ENCODE data around the gene IL5. TPM values are rescaled to one million over a fixed set of nuclear protein-coding genes. Genes with fewer than 3 reads are reported as not detected.
"Not testable (repeated sequence)": the region's sequence is repeated elsewhere in the genome, so short reads cannot be mapped to it uniquely, and the experiment has no call there.

Gene IL5
- total RNA-seq, 1 experiment from 2014 or later, result not detected

DNA sequence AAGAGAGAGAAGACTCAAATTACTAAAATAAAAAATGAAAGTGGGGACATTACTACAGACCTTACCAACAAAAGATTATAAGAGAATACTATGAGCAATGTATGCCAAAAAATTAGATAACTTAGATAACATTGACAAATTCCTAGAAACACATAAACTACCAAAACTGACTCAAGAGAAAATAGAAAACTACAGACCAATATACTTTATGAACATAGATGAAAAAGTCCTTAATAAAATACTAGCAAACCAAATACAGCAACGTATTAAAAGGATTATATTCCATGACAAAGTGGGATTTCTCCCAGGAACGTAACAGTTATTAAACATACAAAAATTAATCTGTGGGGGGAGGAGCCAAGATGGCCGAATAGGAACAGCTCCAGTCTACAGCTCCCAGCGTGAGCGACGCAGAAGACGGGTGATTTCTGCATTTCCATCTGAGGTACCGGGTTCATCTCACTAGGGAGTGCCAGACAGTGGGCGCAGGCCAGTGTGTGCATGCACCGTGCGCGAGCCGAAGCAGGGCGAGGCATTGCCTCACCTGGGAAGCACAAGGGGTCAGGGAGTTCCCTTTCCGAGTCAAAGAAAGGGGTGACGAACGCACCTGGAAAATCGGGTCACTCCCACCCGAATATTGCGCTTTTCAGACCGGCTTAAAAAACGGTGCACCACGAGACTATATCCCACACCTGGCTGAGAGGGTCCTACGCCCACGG is 29.5 kb downstream of the IL5 start:
- ATAC-seq; H3K9me3 ChIP-seq (ENCODE audit: control insufficient read depth, insufficient read depth, low read depth, low read length); CTCF ChIA-PET; H3K4me3 ChIP-seq (ENCODE audit: low read depth in 2 of 2, low read length in 2 of 2); H3K36me3 ChIP-seq (ENCODE audit: control insufficient read depth, insufficient read depth, low read length); H3K27ac ChIP-seq (ENCODE audit: low read length); H3K27me3 ChIP-seq (ENCODE audit: control insufficient read depth, insufficient read depth, low read length); intact Hi-C loops (cut with micrococcal nuclease; ENCODE audit: unreplicated experiment); BruUV-seq (replicated peaks); POLR2A ChIA-PET; H3K4me1 ChIP-seq (ENCODE audit: control insufficient read depth, insufficient read depth, low read length); in situ Hi-C loops (cut with HindIII; ENCODE audit: low pct_unique_long_range_greater_than_20kb, low sequenced_read_pairs); DNase-seq (ENCODE audit: low read depth, low spot score): not testable (repeated sequence)

DNA sequence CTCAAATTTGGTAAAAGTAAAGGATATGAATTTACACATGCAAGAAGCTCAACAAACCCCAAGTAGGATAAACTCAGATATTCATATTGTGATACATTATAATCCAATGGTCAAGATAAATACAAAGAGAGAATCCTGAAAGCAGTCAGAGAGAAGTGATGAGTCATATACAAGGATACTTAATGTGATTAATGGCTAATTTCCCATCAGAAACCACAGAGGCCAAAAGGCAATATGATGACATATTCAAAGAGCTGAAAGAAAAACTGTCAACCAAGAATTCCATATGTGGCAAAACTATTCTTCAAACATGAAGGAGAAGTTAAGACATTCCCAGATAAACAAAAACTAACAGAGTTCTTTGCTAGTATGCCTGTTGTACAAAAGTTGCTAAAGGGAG is 33.2 kb downstream of the IL5 start:
- intact Hi-C loops (cut with micrococcal nuclease; ENCODE audit: unreplicated experiment), result no loop called here
- CTCF ChIA-PET, result interaction anchor here (1.1 kb wide), 1 partner anchor 272 kb away, joined by 4 read pairs; no protein-coding TSS in a partner anchor
- TF ChIP-seq SIN3A (IDR thresholded peaks at IDR 0.05; ENCODE audit: borderline replicate concordance, insufficient read depth, low read depth, low read length) (no peak), TCF7L2 (IDR thresholded peaks at IDR 0.05; ENCODE audit: low read depth, low read length) (no peak)

DNA sequence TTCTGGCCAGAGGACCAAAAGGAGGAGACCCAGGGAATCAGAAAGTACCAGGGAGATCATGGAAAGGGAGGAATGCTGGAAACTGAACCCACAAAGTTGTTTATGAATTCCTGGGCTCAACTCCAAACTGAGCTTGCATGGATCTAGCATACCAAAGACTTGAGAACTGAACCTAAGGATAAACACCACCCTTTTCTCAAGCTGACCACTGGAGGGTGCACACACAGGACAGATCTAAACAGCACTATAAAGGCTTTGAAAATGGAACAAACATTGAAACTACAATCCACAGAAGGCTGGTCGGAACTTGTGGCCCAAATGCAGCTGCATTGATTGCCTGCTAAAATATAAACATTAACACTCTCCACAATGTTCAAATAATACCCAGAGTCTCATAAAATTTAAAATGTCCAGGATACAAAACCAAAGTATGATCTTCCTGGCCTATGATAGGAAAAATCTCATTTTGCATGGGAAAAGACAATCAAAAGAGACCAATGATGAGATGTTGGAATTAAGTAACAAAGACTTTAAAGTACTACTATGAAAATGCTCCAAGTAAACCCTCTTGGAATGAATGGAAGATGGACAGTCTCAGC is 37.1 kb downstream of the IL5 start:
- H3K36me3 ChIP-seq (ENCODE audit: control insufficient read depth, insufficient read depth, low read length), result no peaks in the 10 kb centered on the region
- H3K4me1 ChIP-seq (ENCODE audit: control insufficient read depth, insufficient read depth, low read length), result peaks cover 2% of the 10 kb centered on the region; the same call in 1 of the 2 replicates
- H3K4me3 ChIP-seq (ENCODE audit: low read depth in 2 of 2, low read length in 2 of 2), result no peak overlapping the region
- H3K27me3 ChIP-seq (ENCODE audit: control insufficient read depth, insufficient read depth, low read length), result no peaks in the 10 kb centered on the region
- in situ Hi-C loops (cut with HindIII; ENCODE audit: low pct_unique_long_range_greater_than_20kb, low sequenced_read_pairs) (no loop called here), intact Hi-C loops (cut with micrococcal nuclease; ENCODE audit: unreplicated experiment) (no loop called here)
- no peaks in the 10 kb centered on the region for H3K9me3 ChIP-seq (ENCODE audit: control insufficient read depth, insufficient read depth, low read depth, low read length)
- H3K27ac ChIP-seq (ENCODE audit: low read length), result no peak overlapping the region
- no TSS peak for BruUV-seq (replicated peaks)
- no peak for TF ChIP-seq SIN3A (IDR thresholded peaks at IDR 0.05; ENCODE audit: borderline replicate concordance, insufficient read depth, low read depth, low read length)
- TF ChIP-seq, protein P1, sequence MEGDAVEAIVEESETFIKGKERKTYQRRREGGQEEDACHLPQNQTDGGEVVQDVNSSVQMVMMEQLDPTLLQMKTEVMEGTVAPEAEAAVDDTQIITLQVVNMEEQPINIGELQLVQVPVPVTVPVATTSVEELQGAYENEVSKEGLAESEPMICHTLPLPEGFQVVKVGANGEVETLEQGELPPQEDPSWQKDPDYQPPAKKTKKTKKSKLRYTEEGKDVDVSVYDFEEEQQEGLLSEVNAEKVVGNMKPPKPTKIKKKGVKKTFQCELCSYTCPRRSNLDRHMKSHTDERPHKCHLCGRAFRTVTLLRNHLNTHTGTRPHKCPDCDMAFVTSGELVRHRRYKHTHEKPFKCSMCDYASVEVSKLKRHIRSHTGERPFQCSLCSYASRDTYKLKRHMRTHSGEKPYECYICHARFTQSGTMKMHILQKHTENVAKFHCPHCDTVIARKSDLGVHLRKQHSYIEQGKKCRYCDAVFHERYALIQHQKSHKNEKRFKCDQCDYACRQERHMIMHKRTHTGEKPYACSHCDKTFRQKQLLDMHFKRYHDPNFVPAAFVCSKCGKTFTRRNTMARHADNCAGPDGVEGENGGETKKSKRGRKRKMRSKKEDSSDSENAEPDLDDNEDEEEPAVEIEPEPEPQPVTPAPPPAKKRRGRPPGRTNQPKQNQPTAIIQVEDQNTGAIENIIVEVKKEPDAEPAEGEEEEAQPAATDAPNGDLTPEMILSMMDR (IDR thresholded peaks at IDR 0.05), result peak; percentile 83
- ChIA-PET POLR2A (no interaction called here), CTCF (interaction anchor here (0.6 to 1.0 kb wide), 6 partner anchors 16 to 1439 kb away, joined by 3 to 8 read pairs (median 4); no protein-coding TSS in a partner anchor)
- ATAC-seq (peak; percentile 90), DNase-seq (ENCODE audit: low read depth, low spot score) (no peak)

More for the DNA sequence above, 33.2 kb downstream of the IL5 start:
- no peaks in the 10 kb centered on the region for H3K9me3 ChIP-seq (ENCODE audit: control insufficient read depth, insufficient read depth, low read depth, low read length)
- no peak overlapping the region for H3K27ac ChIP-seq (ENCODE audit: low read length)
- peaks cover 2% of the 10 kb centered on the region; the same call in 1 of the 2 replicates for H3K4me1 ChIP-seq (ENCODE audit: control insufficient read depth, insufficient read depth, low read length)
- POLR2A ChIA-PET, result no interaction called here
- no peak for DNase-seq (ENCODE audit: low read depth, low spot score)
- in situ Hi-C loops (cut with HindIII; ENCODE audit: low pct_unique_long_range_greater_than_20kb, low sequenced_read_pairs), result no loop called here
- no TSS peak for BruUV-seq (replicated peaks)
- no peak for ATAC-seq
- no peaks in the 10 kb centered on the region for H3K36me3 ChIP-seq (ENCODE audit: control insufficient read depth, insufficient read depth, low read length)
- H3K4me3 ChIP-seq (ENCODE audit: low read depth in 2 of 2, low read length in 2 of 2), result no peak overlapping the region
- no peaks in the 10 kb centered on the region for H3K27me3 ChIP-seq (ENCODE audit: control insufficient read depth, insufficient read depth, low read length)

DNA sequence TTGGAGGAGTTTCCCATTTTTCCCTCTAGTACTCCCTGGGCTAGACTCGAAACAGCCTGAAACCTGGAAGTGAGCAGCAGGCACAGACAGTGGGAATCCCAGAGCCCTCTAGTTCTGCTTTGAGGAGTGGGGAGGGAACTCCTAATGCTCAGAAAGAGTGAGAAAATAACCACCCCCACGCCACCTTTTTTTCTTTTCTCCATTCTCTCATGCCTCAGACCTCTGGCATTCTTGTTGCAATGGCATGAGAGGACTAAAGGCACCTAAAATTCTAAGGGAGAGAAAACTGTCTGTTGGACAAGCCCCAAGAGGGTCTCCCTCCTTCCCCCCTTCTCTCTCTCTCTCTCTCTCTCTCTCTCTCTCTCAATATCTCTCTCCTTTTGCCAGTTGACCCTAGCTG is 37.7 kb downstream of the IL5 start:
- ATAC-seq (no peak), DNase-seq (ENCODE audit: low read depth, low spot score) (no peak)
- in situ Hi-C loops (cut with HindIII; ENCODE audit: low pct_unique_long_range_greater_than_20kb, low sequenced_read_pairs), result no loop called here
- no TSS peak for BruUV-seq (replicated peaks)
- intact Hi-C loops (cut with micrococcal nuclease; ENCODE audit: unreplicated experiment), result no loop called here
- ChIA-PET CTCF (interaction anchor here (0.6 to 1.0 kb wide), 6 partner anchors 16 to 1439 kb away, joined by 3 to 8 read pairs (median 4); no protein-coding TSS in a partner anchor), POLR2A (interaction anchor here (0.7 kb wide), 1 partner anchor 15 kb away, joined by 3 read pairs; the partner anchor contains the start of gene IRF1)
- H3K4me3 ChIP-seq (ENCODE audit: low read depth in 2 of 2, low read length in 2 of 2), result no peak overlapping the region
- H3K4me1 ChIP-seq (ENCODE audit: control insufficient read depth, insufficient read depth, low read length), result peaks cover 2% of the 10 kb centered on the region; the same call in 1 of the 2 replicates
- H3K27me3 ChIP-seq (ENCODE audit: control insufficient read depth, insufficient read depth, low read length), result no peaks in the 10 kb centered on the region
- H3K27ac ChIP-seq (ENCODE audit: low read length), result no peak overlapping the region
- H3K9me3 ChIP-seq (ENCODE audit: control insufficient read depth, insufficient read depth, low read depth, low read length), result no peaks in the 10 kb centered on the region
- H3K36me3 ChIP-seq (ENCODE audit: control insufficient read depth, insufficient read depth, low read length), result no peaks in the 10 kb centered on the region
- TF ChIP-seq, protein P2, sequence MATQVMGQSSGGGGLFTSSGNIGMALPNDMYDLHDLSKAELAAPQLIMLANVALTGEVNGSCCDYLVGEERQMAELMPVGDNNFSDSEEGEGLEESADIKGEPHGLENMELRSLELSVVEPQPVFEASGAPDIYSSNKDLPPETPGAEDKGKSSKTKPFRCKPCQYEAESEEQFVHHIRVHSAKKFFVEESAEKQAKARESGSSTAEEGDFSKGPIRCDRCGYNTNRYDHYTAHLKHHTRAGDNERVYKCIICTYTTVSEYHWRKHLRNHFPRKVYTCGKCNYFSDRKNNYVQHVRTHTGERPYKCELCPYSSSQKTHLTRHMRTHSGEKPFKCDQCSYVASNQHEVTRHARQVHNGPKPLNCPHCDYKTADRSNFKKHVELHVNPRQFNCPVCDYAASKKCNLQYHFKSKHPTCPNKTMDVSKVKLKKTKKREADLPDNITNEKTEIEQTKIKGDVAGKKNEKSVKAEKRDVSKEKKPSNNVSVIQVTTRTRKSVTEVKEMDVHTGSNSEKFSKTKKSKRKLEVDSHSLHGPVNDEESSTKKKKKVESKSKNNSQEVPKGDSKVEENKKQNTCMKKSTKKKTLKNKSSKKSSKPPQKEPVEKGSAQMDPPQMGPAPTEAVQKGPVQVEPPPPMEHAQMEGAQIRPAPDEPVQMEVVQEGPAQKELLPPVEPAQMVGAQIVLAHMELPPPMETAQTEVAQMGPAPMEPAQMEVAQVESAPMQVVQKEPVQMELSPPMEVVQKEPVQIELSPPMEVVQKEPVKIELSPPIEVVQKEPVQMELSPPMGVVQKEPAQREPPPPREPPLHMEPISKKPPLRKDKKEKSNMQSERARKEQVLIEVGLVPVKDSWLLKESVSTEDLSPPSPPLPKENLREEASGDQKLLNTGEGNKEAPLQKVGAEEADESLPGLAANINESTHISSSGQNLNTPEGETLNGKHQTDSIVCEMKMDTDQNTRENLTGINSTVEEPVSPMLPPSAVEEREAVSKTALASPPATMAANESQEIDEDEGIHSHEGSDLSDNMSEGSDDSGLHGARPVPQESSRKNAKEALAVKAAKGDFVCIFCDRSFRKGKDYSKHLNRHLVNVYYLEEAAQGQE (IDR thresholded peaks at IDR 0.05; ENCODE audit: insufficient read depth in 1 of 2, low read depth in 2 of 2, low read length in 1 of 2), result no peak
- TF ChIP-seq TCF7L2 (IDR thresholded peaks at IDR 0.05; ENCODE audit: low read depth, low read length), result no peak
- TF ChIP-seq SIN3A (IDR thresholded peaks at IDR 0.05; ENCODE audit: borderline replicate concordance, insufficient read depth, low read depth, low read length), result no peak
- TF ChIP-seq POLR2AphosphoS5 (IDR thresholded peaks at IDR 0.05; ENCODE audit: low read depth, low read length), result no peak
- TF ChIP-seq, protein P1 (IDR thresholded peaks at IDR 0.05), result no peak

Measured in Panc1 (cell line).